ENCODE measurements around the gene JARID2.

The JARID2 gene

GRCh38 chr6:15413466-15414234 is 167.8 kb downstream of the JARID2 start (continued):
- TF ChIP-seq SALL2 (tag by site-specific recombination; IDR thresholded peaks at IDR 0.05; ENCODE audit: borderline replicate concordance): no peak
- no peak for TF ChIP-seq ZNF132 (tag by site-specific recombination; IDR thresholded peaks at IDR 0.05; ENCODE audit: borderline replicate concordance)
- TF ChIP-seq ZNF112 (tag by site-specific recombination; IDR thresholded peaks at IDR 0.05): no peak
- no peak for TF ChIP-seq ZBTB6 (tag by site-specific recombination; IDR thresholded peaks at IDR 0.05)
- no peak for TF ChIP-seq ZNF324 (tag by site-specific recombination; IDR thresholded peaks at IDR 0.05)
- TF ChIP-seq AEBP2 (tag by site-specific recombination; IDR thresholded peaks at IDR 0.05; ENCODE audit: borderline replicate concordance): no peak
- TF ChIP-seq SETDB1 (IDR thresholded peaks at IDR 0.05; ENCODE audit: insufficient read length, low read length): no peak
- TF ChIP-seq ZSCAN4 (tag by site-specific recombination; IDR thresholded peaks at IDR 0.05): 0 out of 2 replicates have a peak, but pooled peaks have one; percentile 38
- no peak for TF ChIP-seq ELK4 (IDR thresholded peaks at IDR 0.05; ENCODE audit: borderline replicate concordance, low read depth, low read length)
- peak; percentile 43 for TF ChIP-seq ZFHX2 (tag by site-specific recombination; conservative IDR thresholded peaks at IDR 0.05)
- no peak for TF ChIP-seq ZNF510 (tag by site-specific recombination; IDR thresholded peaks at IDR 0.05; ENCODE audit: insufficient replicate concordance)
- TF ChIP-seq ZNF48 (tag by site-specific recombination; IDR thresholded peaks at IDR 0.05): no peak
- no peak for TF ChIP-seq ZNF645 (tag by site-specific recombination; IDR thresholded peaks at IDR 0.05)
- peak; percentile 80 for TF ChIP-seq ZBTB17 (tag by site-specific recombination; IDR thresholded peaks at IDR 0.05)
- no peak for TF ChIP-seq ZNF155 (tag by site-specific recombination; IDR thresholded peaks at IDR 0.05)
- TF ChIP-seq PRDM1 (tag by site-specific recombination; IDR thresholded peaks at IDR 0.05): no peak
- TF ChIP-seq ZNF549 (tag by site-specific recombination; IDR thresholded peaks at IDR 0.05): no peak
- no peak for TF ChIP-seq TCF7L2 (IDR thresholded peaks at IDR 0.05; ENCODE audit: borderline replicate concordance, low read depth, low read length)
- TF ChIP-seq ZNF133 (tag by site-specific recombination; IDR thresholded peaks at IDR 0.05): no peak
- TF ChIP-seq ZNF239 (tag by site-specific recombination; IDR thresholded peaks at IDR 0.05): no peak
- no peak for TF ChIP-seq ZFP3 (tag by site-specific recombination; IDR thresholded peaks at IDR 0.05; ENCODE audit: low read depth)
- no peak for TF ChIP-seq ZFP37 (tag by site-specific recombination; IDR thresholded peaks at IDR 0.05)
- TF ChIP-seq ZNF580 (tag by site-specific recombination; IDR thresholded peaks at IDR 0.05): no peak
- no peak for TF ChIP-seq ZNF555 (tag by site-specific recombination; conservative IDR thresholded peaks at IDR 0.05)
- no peak for TF ChIP-seq ZNF311 (tag by site-specific recombination; IDR thresholded peaks at IDR 0.05; ENCODE audit: borderline replicate concordance)
- no peak for TF ChIP-seq ZNF404 (tag by site-specific recombination; IDR thresholded peaks at IDR 0.05)
- TF ChIP-seq ZNF2 (tag by site-specific recombination; IDR thresholded peaks at IDR 0.05): no peak
- no peak for TF ChIP-seq ZNF335 (tag by site-specific recombination; conservative IDR thresholded peaks at IDR 0.05)
- TF ChIP-seq ZNF280C (tag by site-specific recombination; IDR thresholded peaks at IDR 0.05): no peak
- TF ChIP-seq ZFP41 (tag by site-specific recombination; IDR thresholded peaks at IDR 0.05; ENCODE audit: borderline replicate concordance): no peak
- TF ChIP-seq KLF8 (tag by site-specific recombination; IDR thresholded peaks at IDR 0.05): peak; percentile 32; the same call in 1 of the 2 replicates
- TF ChIP-seq ZNF785 (tag by site-specific recombination; IDR thresholded peaks at IDR 0.05): no peak
